Stimulated activated CD8-positive, alpha-beta memory T cell treated with anti-CD3 and anti-CD28 coated beads, Interleukin-7, amount 100 ng/mL, for 48 hours (primary cell): ENCODE data around the gene FANCF.
"Not testable (repeated sequence)": the region's sequence is repeated elsewhere in the genome, so short reads cannot be mapped to it uniquely, and the experiment has no call there.

Experiments used
- DNase-seq, 2 donors: peaks; one replicate each; pipeline ENCODE4 v3.0.0-alpha.2; 2020; ENCODE audit warnings: low read depth in 1 of 2; ENCODE audit errors: extremely low read depth in 1 of 2

FANCF gene, protein sequence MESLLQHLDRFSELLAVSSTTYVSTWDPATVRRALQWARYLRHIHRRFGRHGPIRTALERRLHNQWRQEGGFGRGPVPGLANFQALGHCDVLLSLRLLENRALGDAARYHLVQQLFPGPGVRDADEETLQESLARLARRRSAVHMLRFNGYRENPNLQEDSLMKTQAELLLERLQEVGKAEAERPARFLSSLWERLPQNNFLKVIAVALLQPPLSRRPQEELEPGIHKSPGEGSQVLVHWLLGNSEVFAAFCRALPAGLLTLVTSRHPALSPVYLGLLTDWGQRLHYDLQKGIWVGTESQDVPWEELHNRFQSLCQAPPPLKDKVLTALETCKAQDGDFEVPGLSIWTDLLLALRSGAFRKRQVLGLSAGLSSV

DNA sequence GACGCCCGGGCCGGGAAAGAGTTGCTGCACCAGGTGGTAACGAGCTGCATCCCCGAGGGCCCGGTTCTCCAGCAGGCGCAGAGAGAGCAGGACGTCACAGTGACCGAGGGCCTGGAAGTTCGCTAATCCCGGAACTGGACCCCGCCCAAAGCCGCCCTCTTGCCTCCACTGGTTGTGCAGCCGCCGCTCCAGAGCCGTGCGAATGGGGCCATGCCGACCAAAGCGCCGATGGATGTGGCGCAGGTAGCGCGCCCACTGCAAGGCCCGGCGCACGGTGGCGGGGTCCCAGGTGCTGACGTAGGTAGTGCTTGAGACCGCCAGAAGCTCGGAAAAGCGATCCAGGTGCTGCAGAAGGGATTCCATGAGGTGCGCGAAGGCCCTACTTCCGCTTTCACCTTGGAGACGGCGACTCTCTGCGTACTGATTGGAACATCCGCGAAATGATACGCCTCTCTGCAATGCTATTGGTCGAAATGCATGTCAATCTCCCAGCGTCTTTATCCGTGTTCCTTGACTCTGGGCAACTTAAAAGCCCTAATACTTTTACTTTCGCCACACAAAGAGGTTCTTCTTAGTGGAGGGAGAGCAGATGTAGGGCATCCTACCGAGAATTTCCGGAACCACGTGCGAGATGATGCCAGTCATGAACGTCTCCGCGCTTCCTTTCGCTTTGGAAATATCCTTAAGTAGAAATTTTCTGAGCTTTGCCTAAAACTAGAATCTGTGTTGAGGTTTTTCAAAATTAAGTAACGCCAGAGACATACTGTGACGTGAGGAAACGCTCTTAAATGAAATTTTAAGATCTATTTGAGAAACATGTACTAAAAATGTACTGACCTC is at the start of gene FANCF:
TSS of gene FANCF (minus strand) at position 376 of the 840 bp plus-strand sequence. CDS start at position 363, 13 bp downstream.
- DNase-seq = peak; percentile 62 to 89

DNA sequence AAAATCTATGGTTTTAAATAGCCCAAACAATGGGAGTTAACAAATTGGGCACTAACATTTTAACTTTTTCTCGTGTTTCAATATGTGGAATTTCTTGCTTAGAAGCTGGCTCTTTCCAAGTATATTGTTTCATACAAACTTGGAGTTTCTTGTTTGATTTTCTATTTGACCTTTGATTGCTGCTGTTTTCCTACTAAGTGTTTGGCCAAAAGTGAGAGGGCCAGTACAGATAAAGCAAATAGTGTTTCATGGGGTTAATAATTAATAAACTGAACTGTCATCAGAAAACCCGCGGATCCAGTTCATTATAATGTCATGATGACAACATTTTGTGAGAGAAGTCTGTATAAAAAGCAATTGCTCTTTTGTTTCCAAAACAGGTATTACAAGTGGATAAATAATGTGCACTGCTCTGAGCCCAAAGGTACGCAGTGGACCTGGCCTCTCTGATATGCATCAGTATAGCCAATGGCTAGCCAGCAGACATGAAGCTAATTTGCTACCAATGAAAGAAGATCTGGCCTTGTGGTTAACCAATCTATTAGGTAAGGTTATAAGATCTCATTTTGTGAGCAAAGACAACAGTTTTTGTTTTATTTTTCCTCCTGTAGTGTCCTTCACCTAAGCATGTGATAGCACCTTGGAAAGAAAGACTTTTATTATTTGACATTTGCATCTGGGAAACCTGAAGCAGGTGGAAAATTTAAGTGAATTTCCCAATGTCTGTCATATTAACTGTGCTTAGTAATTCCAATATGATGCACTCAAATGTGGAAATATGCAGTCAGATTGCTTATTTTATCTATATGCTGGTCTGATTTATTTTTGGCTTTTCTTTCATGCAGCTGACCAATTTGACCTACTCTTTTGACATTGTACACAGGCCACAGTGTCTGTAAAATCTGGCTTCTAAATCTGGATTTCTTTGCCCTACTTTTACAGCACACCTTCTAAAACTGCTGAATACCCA is 49.1 kb upstream of the FANCF start:
- DNase-seq = no peak

DNA sequence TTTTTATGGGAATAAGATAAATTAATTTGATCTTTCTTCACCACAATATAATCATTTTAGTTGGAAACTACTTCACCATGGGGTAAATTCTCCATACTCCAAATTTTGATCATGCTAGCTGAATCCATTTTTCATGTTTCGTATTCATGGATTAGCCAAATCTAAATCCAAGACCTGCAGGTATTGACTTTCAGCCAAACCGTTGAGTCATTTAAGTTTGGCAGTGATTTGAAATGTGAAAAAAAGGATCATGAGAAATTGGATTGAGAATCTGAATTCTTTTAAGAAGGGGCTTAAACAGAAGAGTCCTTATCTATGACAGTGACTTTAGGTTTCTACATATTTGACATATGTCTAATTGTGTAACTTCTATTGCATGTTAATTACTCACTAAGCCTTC is 46.1 kb upstream of the FANCF start:
- no peak for DNase-seq

DNA sequence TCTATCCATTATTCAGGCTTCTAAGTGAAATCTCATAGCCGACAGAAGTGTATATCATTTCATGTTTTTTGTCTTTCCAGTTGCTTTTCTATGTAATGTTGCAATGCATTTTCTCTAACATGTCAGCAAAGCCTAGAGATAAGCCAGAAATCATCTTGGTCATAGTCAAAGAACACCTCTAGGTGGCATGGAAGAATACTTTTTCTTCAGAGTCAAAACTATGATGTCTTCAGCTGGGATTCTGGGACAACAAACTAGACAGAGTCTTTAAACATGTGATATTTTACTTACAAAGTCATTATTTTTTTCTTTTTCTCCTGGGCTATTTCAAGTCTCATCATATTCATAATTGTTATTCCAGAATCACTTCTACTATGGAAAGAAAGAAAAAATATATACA is 45.2 kb upstream of the FANCF start:
- no peak for DNase-seq

DNA sequence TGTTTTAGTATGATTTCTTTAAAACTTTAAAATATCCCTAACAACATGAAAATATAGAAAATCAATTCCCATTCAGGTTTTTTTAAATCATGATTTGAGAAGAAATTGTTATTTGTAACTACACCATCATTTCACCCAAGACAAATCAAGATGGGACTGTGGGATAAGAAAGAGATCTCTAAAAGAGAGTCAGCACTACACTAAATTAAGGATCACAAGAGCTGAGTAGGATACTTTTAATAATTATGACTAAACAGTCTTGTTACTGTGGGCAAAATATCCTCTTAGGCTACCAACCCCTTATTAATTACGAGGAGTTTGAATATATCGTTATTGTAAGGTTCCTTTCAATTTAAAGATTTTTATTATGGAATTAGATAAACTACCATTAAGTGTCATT is 43.7 kb upstream of the FANCF start:
- DNase-seq = no peak

DNA sequence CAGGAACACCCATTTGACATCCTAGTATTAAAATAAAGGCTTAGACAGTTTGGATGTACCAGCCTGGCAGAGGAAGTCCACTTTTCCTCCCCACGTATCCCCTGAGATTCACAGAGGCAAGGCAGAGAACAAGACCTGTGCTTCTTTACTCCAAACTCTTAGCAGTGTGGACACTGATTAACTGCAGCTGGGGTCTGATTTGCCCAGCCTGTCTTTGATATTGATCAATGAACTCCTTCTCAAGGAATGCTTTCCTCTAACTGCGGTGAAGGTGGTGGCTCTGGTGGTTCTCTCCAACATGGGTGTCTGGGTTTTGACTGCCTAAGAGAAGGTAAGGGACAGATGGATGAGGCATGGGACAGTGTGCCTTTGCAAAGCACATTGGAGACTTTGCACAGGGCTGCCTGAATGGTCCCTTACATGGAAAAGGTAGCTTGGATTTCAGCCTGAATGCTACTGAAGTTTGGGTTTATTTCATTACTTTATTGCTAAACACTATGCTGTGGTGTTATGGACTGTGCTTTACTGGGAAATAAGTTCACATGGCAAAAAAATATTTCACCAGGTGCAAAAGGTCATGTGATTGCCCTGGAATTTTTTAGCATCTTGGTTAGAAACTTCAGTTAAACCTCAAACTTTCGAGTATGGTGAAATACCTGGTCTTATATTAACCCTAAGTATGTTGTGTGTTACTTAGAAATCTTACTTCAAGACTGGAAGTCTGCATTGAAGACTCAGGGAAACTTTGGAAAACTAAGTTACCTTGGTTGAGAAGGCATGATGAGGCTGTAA is 42.6 kb upstream of the FANCF start:
- DNase-seq = no peak

DNA sequence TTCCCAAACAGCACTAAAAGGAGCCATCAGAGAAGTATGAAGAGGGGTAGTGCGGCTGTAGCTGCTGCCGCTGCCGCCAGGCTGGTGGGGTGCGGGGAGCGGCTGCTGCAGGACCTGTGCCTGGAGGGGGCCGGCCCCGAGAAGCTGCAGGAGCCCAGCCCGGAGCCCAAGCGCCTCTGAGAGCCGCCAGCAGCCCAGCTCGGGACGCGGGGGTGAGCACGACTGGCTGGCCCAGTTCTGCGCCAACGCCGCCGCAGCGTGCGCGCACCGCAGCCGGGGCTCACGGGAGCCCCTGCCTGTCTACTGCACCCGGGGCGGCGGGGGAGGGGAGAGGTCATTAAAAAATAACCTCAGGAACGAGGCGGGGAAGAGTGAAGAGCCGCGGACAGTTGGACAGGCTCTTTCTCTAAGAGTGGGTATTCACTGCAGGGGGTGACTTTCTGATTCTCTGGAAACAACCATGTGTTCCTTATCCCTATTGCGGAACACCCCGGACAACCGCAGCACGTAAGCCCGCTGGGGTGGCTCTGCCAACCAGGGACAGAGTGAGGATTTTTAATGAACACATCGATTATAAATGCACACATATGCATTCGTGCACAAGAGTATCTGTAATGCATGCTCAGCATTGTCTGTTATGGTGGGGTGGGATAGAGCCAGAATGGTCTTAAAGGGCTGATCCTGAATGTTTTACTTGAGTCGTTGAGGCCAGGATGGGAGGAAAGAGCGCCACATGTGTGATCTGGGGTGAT is 41.2 kb upstream of the FANCF start:
- peak in 1 of 2 donors; percentile 11 for DNase-seq

DNA sequence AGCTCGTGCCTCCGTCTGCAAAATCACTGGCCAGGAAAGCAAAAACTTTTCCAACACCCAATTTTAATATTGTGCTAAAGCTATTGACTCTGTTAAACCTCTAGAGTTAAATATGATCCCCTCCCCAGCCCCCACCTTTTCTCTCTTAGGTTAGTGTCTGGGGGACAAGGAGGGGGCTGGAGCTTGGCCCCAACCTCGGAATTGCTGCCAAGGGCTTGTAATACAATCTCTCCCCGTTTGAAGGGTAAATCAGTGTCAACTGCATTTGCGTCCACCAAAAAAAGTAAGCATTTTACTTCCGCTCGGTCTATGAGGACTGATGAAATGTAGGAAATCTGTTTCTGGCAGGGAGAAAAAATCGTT is 40.7 kb upstream of the FANCF start, which contains the start of gene GAS2:
TSS of gene GAS2 (plus strand) at position 287 of the 363 bp plus-strand sequence. CDS start 8,259 bp downstream, outside the sequence.
- no peak for DNase-seq

DNA sequence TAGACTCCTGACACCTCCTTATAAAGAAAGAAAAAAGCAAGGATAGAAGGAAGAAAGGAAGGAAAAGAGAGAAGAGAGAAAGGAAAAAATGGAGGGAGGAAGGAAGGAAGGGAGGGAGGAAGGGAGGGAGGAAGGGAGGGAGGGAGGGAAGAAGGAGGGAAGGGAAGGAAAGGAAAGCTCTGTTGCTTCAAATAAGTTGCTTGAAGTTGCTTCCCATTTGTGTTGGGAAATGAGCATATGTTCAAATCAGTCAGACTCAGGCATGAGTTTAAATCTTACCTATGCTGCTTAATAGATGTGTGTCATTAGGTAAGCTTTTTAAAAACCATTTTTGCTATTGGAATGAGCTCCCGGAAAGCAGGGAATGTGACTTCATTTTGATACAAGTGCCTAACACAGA is 34.2 kb upstream of the FANCF start:
- DNase-seq = no peak

DNA sequence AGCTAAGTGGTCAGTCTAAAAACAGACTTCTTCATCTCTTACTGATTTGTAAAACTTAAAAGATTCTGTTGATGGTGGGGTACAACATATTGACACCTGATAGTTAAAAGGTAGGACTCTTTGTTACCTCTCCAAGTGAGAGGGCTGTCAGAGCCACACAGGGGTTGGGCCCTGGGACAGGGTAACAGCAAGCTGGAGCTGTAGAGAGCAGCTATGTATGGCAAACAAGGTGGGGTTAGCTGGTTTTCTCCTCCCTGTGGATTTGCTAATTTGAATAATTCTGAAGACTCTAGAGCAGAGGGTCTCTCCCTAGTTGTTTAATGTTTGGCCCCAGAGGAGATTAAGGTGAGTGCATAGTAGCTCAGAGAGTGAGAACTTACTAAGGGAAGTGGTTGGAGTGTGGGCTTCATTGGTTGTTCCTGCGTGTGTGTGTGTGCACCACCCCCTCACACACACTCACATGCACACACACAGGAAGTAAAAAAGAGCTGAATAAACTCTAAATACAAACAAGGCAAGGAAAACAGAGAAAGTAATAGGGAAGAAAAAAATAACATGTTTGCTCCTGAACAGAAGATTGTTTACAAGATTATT is 31.6 kb upstream of the FANCF start:
- no peak for DNase-seq

DNA sequence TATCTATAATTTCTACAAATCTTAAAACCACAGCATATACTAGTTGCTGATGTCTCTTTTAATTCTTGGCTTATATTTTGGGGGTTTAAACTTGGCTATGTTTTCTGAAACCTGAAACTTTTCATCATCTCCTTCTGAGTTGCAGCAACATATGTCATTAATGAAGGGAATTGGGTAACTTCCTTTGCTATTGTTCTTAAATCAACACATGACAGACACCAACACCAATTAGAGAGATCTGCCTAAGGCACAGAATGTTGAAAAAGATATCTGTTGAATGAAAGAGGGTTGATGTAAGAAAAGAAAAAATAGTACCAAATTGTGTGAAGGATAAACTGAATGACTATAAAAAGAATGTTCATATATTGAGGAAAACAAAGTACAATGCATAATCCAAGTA is 30.5 kb upstream of the FANCF start:
- no peak for DNase-seq

DNA sequence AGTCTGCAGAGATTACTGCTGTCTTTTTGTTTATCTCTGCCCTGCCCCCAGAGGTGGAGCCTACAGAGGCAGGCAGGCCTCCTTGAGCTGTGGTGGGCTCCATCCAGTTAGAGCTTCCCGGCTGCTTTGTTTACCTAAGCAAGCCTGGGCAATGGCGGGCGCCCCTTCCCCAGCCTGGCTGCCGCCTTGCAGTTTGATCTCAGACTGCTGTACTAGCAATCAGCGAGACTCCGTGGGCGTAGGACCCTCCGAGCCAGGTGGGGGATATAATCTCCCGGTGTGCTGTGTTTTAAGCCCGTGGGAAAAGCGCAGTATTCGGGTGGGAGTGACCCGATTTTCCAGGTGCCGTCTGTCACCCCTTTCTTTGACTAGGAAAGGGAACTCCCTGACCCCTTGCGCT is 26.7 kb upstream of the FANCF start:
- DNase-seq = not testable (repeated sequence)

DNA sequence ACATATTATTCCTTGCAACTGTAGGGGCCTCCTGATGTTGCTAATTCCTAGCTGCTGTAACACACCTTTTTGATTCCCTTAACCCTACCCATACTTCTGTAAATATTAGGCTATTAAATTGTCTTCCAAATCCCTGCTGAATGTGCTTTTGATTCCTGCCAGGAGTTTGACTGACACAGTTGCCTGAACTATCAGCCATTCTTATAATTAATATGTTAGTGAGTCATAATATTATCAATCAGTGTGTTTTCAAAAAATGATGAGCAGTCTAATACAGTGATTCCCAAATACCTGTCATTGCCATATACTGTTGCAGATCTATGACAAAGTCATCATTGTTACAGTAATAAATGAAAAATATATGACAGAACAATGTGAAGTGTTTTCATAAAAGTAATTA is 15.9 kb upstream of the FANCF start:
- DNase-seq = no peak

DNA sequence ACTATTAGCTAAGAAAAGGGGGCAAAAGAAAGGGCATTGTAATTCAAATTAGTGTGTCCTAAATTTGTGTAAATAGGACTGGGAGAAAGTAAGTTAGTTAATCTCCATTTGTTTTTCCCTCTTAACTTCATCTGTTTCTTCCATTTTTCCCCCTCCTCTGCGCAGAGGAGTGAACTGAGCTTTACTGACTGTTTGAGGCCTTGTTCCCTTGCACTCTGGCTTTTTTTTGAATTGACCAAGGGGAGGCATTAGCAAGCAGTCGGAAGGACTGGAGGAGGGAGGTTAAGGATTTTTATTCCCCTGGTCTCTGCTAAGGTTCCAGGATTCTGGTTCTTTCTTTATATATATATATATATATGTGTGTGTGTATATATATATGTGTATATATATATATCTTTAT is 15.2 kb upstream of the FANCF start:
- no peak for DNase-seq

DNA sequence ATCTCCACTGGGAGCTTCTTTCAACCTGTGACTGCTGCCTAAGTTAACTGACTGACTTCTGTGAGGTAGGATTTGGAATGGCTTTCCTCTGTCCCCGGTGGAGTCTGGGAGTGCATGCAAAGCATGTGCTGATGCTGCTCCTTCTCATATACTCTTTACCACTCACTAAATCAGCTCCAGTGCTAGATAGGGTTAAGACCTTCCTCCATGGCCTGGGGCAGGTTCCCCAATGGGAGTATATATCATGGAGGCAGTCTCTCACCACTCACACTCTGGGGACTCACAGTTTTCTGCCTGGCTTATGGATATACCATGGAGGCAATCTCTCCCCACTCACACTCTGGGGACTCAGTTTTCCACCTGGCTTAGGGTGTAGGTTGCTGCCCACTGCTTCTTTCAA is 10.1 kb upstream of the FANCF start:
- DNase-seq = no peak

DNA sequence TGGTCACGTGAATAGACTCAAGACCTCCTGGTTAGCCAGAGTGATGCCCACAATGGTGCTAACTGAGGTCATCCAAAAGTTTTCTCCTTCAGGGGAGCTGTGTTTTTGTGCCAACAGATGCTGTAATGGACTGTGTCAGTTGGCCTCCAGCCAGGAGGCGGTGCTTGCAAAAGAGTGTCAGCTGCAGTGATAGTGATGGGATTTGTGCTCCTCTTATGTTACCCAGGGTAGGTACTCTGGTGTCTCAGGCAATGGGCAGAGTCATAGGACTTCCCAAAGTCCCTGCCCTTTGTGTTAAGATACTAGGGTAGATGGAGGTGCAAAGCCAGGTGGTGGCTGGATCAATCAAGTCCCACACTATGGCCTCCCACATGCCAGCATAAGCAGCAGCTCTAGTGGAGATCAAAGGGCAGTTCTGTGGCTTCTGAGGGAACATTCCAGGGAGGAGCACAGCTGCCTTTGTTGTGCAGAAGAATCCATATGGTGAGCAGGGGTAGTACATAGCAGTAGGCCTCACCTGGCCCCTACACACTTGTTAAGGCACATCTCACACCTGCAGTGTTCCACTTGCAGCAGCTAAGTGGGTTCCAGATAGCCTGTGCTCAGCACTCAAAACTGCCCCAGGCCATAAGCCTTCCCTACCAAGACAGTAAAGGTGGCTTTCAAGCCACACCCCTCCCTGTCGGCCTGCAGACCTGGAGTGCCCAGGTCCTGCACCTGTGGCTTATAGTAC is 9.4 kb upstream of the FANCF start:
- no peak for DNase-seq

DNA sequence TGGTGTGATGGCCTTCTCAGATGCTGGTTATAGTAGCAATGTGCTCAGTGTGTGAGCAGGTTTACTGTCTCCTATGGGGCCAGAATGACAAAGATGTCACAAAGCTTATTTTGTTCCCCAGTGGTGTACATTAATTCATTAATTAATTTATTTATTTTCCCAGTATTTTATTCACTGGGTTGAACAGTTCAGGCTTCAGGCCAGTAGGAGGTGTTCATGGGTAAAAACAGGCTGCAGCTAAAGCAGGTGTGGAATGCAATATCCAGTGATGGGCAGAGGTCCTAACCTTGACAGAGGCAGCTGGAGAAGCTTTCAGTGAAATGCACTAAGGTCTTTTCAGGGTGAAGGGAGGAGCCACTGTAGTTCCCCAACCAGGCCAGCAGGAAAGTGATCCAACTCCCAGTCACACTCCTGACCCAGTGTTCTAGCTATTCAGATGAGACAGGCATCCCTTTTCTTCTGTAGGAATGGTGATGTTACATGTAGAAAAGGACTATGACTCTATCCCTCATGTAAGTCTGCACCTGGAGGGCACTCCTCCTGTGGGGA is 7.8 kb upstream of the FANCF start:
- DNase-seq = no peak

DNA sequence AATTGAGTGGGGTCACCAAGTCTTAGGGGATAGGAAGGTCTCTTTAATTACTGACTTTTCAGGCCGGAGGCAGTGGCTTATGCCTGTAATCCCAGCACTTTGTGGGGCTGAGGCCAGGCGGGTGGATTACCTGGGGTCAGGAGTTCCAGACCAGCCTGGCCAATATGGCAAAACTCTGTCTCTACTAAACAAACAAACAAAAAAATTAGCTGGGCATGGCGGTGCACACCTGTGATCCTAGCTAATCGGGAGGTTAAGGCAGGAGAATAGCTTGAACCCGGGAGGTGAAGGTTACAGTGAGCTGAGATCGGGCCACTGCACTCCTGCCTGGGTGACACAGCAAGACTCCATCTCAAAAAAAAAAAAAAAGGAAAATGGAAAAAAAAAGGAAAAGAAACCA is 1.8 kb upstream of the FANCF start:
- no peak for DNase-seq
